HEK293 (cell line): ENCODE results near the gene CXCL17.

Source experiments
- CTCF ChIA-PET: fragments of 350-600 bp; formaldehyde crosslinking; extraction: SDS; loops from one replicate; lab custom pipeline; 2021; ENCODE audit warnings: antibody characterized with exemption; lab: Yijun Ruan, JAX
- POLR2A ChIA-PET: fragments of 300-600 bp; formaldehyde crosslinking; extraction: SDS; loops from one replicate; lab custom pipeline; 2020; ENCODE audit warnings: antibody characterized with exemption, inconsistent platforms; lab: Yijun Ruan, JAX
- H3K27ac ChIP-seq: fragments of 200-500 bp; sonication (Bioruptor generic); 2 replicates; pipeline ENCODE4 v1.5.1; 2014; ENCODE audit warnings: low read depth, low read length, control low read depth, inconsistent platforms; ENCODE audit errors: extremely low read depth
- H3K36me3 ChIP-seq, 2 experiments: fragments of 200-500 bp in 1 of 2; sonication (Bioruptor generic) in 1 of 2; 1 replicate in 1 of 2; 2 replicates in 1 of 2; pipeline ENCODE4 v1.5.1; 2014 to 2017; ENCODE audit warnings: inconsistent platforms in 2 of 2, low read length in 2 of 2; ENCODE audit not compliant: control insufficient read depth in 2 of 2, insufficient read depth in 1 of 2
- H3K4me1 ChIP-seq: fragments of 200-500 bp; sonication (Bioruptor generic); 2 replicates; pipeline ENCODE4 v1.5.1; 2014; ENCODE audit warnings: mild to moderate bottlenecking, low read length, inconsistent platforms; ENCODE audit not compliant: control insufficient read depth, insufficient read depth
- H3K4me3 ChIP-seq: 2 replicates; pipeline ENCODE4 v1.5.1; 2011; ENCODE audit warnings: low read depth, mild to moderate bottlenecking, control low read depth, low read length, moderate library complexity
- H3K9me3 ChIP-seq: fragments of 200-500 bp; sonication (Bioruptor generic); 2 replicates; pipeline ENCODE4 v1.5.1; 2014; ENCODE audit warnings: low read depth, low read length, inconsistent platforms; ENCODE audit not compliant: control insufficient read depth, insufficient read depth
- ATF2 ChIP-seq: fragments of 450-650 bp; formaldehyde crosslinking; IDR thresholded peaks from 2 replicates; pipeline ENCODE4 v1.5.1; 2016; ENCODE audit warnings: missing biosample characterization, missing genetic modification characterization, low read depth
- EGR2 ChIP-seq: fragments of 450-650 bp; formaldehyde crosslinking; IDR thresholded peaks from 2 replicates; pipeline ENCODE4 v1.5.1; 2016; ENCODE audit warnings: low read depth, missing biosample characterization, missing genetic modification characterization
- HIC1 ChIP-seq: fragments of 450-650 bp; formaldehyde crosslinking; IDR thresholded peaks from 2 replicates; pipeline ENCODE4 v1.5.1; 2016; ENCODE audit warnings: missing biosample characterization, missing genetic modification characterization
- PRDM1 ChIP-seq: fragments of 450-650 bp; formaldehyde crosslinking; IDR thresholded peaks from 2 replicates; pipeline ENCODE4; 2016; ENCODE audit warnings: missing biosample characterization, missing genetic modification characterization
- PRDM10 ChIP-seq: fragments of 450-650 bp; formaldehyde crosslinking; IDR thresholded peaks from 2 replicates; pipeline ENCODE4 v1.5.1; 2016; ENCODE audit warnings: missing biosample characterization, missing genetic modification characterization
- SALL2 ChIP-seq: fragments of 450-650 bp; formaldehyde crosslinking; IDR thresholded peaks from 2 replicates; pipeline ENCODE4 v1.5.0; 2017; ENCODE audit warnings: missing biosample characterization, mild to moderate bottlenecking, missing genetic modification characterization, borderline replicate concordance
- SP3 ChIP-seq: fragments of 450-650 bp; formaldehyde crosslinking; IDR thresholded peaks from 2 replicates; pipeline ENCODE4 v1.5.1; 2016; ENCODE audit warnings: missing biosample characterization, missing genetic modification characterization
- TCF7L2 ChIP-seq: IDR thresholded peaks from 2 replicates; pipeline ENCODE4 v1.6.1; 2011; ENCODE audit warnings: low read depth, mild to moderate bottlenecking, inconsistent platforms, low read length, moderate library complexity, borderline replicate concordance
- ZBTB10 ChIP-seq: fragments of 450-650 bp; formaldehyde crosslinking; IDR thresholded peaks from 2 replicates; pipeline ENCODE4 v1.5.1; 2016; ENCODE audit warnings: missing biosample characterization, missing genetic modification characterization
- ZBTB48 ChIP-seq: fragments of 450-650 bp; formaldehyde crosslinking; IDR thresholded peaks from 2 replicates; pipeline ENCODE4 v1.5.1; 2016; ENCODE audit warnings: missing biosample characterization, missing genetic modification characterization
- ZFHX2 ChIP-seq: fragments of 450-650 bp; formaldehyde crosslinking; conservative IDR thresholded peaks from 2 replicates; pipeline ENCODE4 v1.5.1; 2016; ENCODE audit warnings: missing biosample characterization, missing genetic modification characterization
- ZFP69B ChIP-seq: fragments of 450-650 bp; formaldehyde crosslinking; IDR thresholded peaks from 2 replicates; pipeline ENCODE4 v1.5.1; 2016; ENCODE audit warnings: missing biosample characterization, missing genetic modification characterization
- ZNF148 ChIP-seq: fragments of 450-650 bp; formaldehyde crosslinking; IDR thresholded peaks from 2 replicates; pipeline ENCODE4 v1.5.0; 2017; ENCODE audit warnings: missing biosample characterization, missing genetic modification characterization, borderline replicate concordance
- ZNF311 ChIP-seq: fragments of 450-650 bp; formaldehyde crosslinking; IDR thresholded peaks from 2 replicates; pipeline ENCODE4 v1.5.1; 2017; ENCODE audit warnings: missing biosample characterization, missing genetic modification characterization, borderline replicate concordance
- ZNF423 ChIP-seq: fragments of 450-650 bp; formaldehyde crosslinking; IDR thresholded peaks from 2 replicates; pipeline ENCODE4 v1.5.1; 2016; ENCODE audit warnings: missing biosample characterization, missing genetic modification characterization
- ZNF514 ChIP-seq: fragments of 450-650 bp; formaldehyde crosslinking; IDR thresholded peaks from 2 replicates; pipeline ENCODE4 v1.5.1; 2016; ENCODE audit warnings: missing biosample characterization, missing genetic modification characterization
- ZNF529 ChIP-seq: fragments of 450-650 bp; formaldehyde crosslinking; IDR thresholded peaks from 2 replicates; pipeline ENCODE4 v1.5.1; 2017; ENCODE audit warnings: missing genetic modification characterization, missing biosample characterization; ENCODE audit not compliant: insufficient replicate concordance
- ZNF549 ChIP-seq: fragments of 450-650 bp; IDR thresholded peaks from 2 replicates; pipeline ENCODE4 v1.5.1; 2018; ENCODE audit warnings: missing biosample characterization, missing genetic modification characterization, mild to moderate bottlenecking, inconsistent platforms, moderate library complexity
- ZNF585B ChIP-seq: fragments of 450-650 bp; formaldehyde crosslinking; IDR thresholded peaks from 2 replicates; pipeline ENCODE4 v1.5.1; 2016; ENCODE audit warnings: missing biosample characterization, missing genetic modification characterization
- ZNF610 ChIP-seq: fragments of 450-650 bp; formaldehyde crosslinking; IDR thresholded peaks from 2 replicates; pipeline ENCODE4 v1.5.1; 2016; ENCODE audit warnings: missing biosample characterization, missing genetic modification characterization, borderline replicate concordance
- ZNF658 ChIP-seq: fragments of 450-650 bp; formaldehyde crosslinking; IDR thresholded peaks from 2 replicates; pipeline ENCODE4; 2016; ENCODE audit warnings: missing biosample characterization, missing genetic modification characterization
- ZNF837 ChIP-seq: fragments of 450-650 bp; formaldehyde crosslinking; IDR thresholded peaks from 2 replicates; pipeline ENCODE4 v1.5.1; 2016; ENCODE audit warnings: missing biosample characterization, missing genetic modification characterization

CXCL17 gene

GRCh38 chr19:42487798-42488178 lies 45.0 kb upstream of the CXCL17 start:
- ChIA-PET CTCF (interaction anchor here (0.6 to 1.6 kb wide), 7 partner anchors 9 to 1947 kb away, joined by 3 to 4 read pairs (median 3); no protein-coding TSS in a partner anchor), POLR2A (no interaction called here)

GRCh38 chr19:42487032-42487797 lies 44.5 kb upstream of the CXCL17 start:
- no peak for TF ChIP-seq ZNF423 (tag by site-specific recombination)
- no peak for TF ChIP-seq PRDM10
- no peak for TF ChIP-seq ZNF148
- no peak for TF ChIP-seq HIC1
- TF ChIP-seq ZFP69B: no peak
- TF ChIP-seq ZNF514 (tag by site-specific recombination): no peak
- no peak for TF ChIP-seq ZBTB48
- TF ChIP-seq SP3 (tag by site-specific recombination): no peak
- no peak for TF ChIP-seq TCF7L2
- no peak for TF ChIP-seq ZNF585B
- no peak for TF ChIP-seq ZNF610 (tag by site-specific recombination)
- no peak for TF ChIP-seq ZFHX2 (tag by site-specific recombination)
- TF ChIP-seq ZNF658 (tag by site-specific recombination): no peak
- no peak for TF ChIP-seq PRDM1 (tag by site-specific recombination)
- TF ChIP-seq ATF2 (tag by site-specific recombination): no peak
- TF ChIP-seq ZBTB10: no peak
- TF ChIP-seq ZNF311 (tag by site-specific recombination): no peak
- TF ChIP-seq SALL2 (tag by site-specific recombination): no peak
- no peak for TF ChIP-seq ZNF529 (tag by site-specific recombination)
- TF ChIP-seq EGR2 (tag by site-specific recombination): no peak
- TF ChIP-seq, all 188 proteins: peak for 0
- ChIA-PET CTCF (interaction anchor here (0.6 to 1.1 kb wide), 5 partner anchors 8 to 1946 kb away, joined by 3 to 4 read pairs (median 3); no protein-coding TSS in a partner anchor), POLR2A (no interaction called here)
- Histone ChIP-seq H3K27ac (no peak overlapping the region), H3K4me3 (no peak overlapping the region), H3K36me3 (no peaks in the 10 kb centered on the region; a peak in 1 of 3 replicates), H3K9me3 (no peaks in the 10 kb centered on the region), H3K4me1 (peaks cover 9% of the 10 kb centered on the region)

More at GRCh38 chr19:42487798-42488178, 45.0 kb upstream of the CXCL17 start:
- no peak overlapping the region for H3K27ac ChIP-seq
- no peaks in the 10 kb centered on the region for H3K9me3 ChIP-seq
- no peak for TF ChIP-seq ZNF837 (tag by site-specific recombination)
- TF ChIP-seq ZNF549: 0 out of 2 replicates have a peak, but pooled peaks have one; percentile 30
- TF ChIP-seq, all 188 proteins: peak for 1
- H3K4me3 ChIP-seq: no peak overlapping the region
- H3K4me1 ChIP-seq: peaks cover 9% of the 10 kb centered on the region
- H3K36me3 ChIP-seq: no peaks in the 10 kb centered on the region; a peak in 1 of 3 replicates
